Measurements from ENCODE around the gene ELOA.

DNA sequence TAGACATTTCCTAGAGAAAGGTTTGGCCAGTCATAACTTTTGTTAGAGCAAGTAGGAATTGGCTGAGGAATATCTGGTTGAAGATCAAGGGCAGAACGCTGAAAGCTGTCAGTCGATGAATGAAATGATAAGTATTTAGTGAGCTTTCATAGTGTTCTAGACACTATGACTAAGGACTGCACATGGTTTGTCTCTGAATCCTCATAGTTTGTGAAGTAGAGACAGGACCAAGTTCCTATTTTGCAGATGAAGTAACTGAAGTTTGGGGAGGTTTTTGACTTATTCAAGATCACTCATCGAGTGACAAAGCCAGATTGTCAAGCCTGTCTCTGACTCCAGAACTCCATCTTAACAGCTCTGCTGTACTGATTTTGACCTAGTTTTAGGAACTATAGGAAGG is 4.7 kb downstream of the ELOA start:
- TF ChIP-seq POLR2A (IDR thresholded peaks at IDR 0.05) (no peak), CTCF (IDR thresholded peaks at IDR 0.05) (no peak)

All from vagina (tissue), 2 donors.